Activated CD8-positive, alpha-beta memory T cell treated with anti-CD3 and anti-CD28 coated beads, Interleukin-2, amount 50 U/mL, for 4 hours (primary cell): ENCODE measurements around the gene OR51B2.

Source experiments
- DNase-seq: peaks from one replicate; pipeline ENCODE4 v3.0.0-alpha.2; 2020

OR51B2 gene

GRCh38 chr11:5281596-5281995, 42.5 kb downstream of the OR51B2 start:
- DNase-seq: no peak

- no peak for DNase-seq
Measured at GRCh38 chr11:5280582-5281102, 43.5 kb downstream of the OR51B2 start.

- no peak for DNase-seq
Measured at GRCh38 chr11:5279471-5280090, 44.5 kb downstream of the OR51B2 start.

- no peak for DNase-seq
Measured at GRCh38 chr11:5277807-5278382, 46.2 kb downstream of the OR51B2 start.

- DNase-seq: no peak
Measured at GRCh38 chr11:5276697-5277096, 47.4 kb downstream of the OR51B2 start.

- DNase-seq: no peak
Measured at GRCh38 chr11:5275369-5276110, 48.6 kb downstream of the OR51B2 start.

GRCh38 chr11:5274395-5274794, 49.7 kb downstream of the OR51B2 start:
- no peak for DNase-seq
